T-helper 1 cell (primary cell): ENCODE data around the gene ADCYAP1R1.

Source experiments
- DNase-seq, 5 donors: peaks; one replicate each; pipeline ENCODE4 v3.0.0-alpha.2; 2012 to 2020

The ADCYAP1R1 gene

GRCh38 chr7:31069860-31070555 is 17.9 kb downstream of the ADCYAP1R1 start:
- DNase-seq = no peak

- no peak for DNase-seq
These were observed 19.0 kb downstream of the ADCYAP1R1 start for GRCh38 chr7:31070991-31071644.

GRCh38 chr7:31071645-31072029 is 19.5 kb downstream of the ADCYAP1R1 start:
- no peak for DNase-seq

DNA sequence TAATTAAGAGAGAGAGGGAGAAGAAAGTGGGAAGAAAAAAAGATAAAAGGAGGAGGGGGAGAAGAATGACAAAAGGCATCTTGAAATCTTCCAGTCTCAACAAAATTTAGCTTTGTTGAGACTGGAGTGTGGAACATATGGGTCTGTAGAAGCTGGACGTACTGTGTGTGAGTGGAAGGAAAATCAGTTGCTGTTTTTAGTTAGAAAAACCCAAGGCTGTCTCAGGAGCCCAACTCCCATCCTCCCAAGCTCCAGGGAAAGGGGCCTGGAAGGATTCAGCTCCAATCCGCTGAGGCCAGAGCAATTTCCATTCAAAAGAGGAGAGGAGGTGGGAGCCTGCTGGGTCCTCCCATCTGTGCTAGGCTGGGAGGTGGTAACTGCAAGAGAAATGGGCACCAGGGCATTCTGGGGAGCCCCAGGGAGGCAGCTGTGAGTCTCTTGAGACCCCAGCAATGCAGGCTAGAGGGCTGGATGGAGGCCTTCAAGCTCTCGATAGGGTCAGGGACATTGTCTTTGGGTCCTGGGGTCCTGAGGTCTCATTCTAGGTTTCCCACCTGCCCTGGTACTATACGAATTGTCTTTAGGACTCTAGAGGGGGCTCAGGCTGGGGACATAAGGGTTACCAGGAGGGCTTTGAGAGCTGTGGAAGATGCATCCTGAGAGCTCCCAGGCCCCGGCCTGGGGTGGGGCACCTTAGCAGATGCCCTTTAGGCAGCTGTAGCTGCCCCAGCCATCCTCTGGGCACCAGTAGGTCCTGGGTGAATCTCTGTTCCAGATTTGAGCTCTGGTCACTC is 21.4 kb downstream of the ADCYAP1R1 start:
- no peak for DNase-seq

DNA sequence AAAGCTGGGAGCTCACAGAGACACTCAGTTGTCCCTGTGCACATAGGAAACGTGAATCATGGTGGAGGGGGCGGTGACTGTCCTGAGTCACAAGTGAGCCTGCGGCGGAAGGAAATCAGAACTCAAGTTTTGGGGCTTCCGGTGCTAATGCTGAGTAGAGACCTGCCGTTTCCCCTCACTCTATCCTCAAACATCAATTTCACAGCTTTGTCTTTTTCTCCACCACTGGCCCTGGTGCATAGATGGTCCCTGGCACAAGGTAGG is 21.9 kb downstream of the ADCYAP1R1 start:
- DNase-seq = no peak

GRCh38 chr7:31074403-31075085 is 22.4 kb downstream of the ADCYAP1R1 start:
- no peak for DNase-seq

GRCh38 chr7:31075086-31075405 is 22.9 kb downstream of the ADCYAP1R1 start:
- no peak for DNase-seq

DNA sequence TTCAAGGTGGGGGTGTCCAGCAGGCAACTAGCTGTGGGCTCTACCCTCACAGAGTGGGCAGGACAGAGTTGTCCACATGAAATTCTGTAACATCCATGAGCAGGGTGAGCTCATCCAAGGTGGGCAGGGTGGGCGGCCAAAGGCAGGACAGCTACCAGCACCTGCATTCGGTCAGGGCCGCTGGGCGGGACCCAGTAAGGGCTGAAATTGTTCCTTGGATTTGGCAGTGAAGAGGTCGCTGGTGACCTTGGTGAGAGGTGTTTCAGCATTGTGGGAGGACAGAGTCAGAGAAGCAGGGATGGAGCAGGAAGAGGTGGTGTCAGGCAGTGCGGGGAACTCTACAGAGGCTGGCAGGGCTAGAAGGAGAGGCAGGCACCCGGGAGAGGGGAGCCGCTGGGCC is 23.9 kb downstream of the ADCYAP1R1 start:
- no peak for DNase-seq

- no peak for DNase-seq
These were observed 24.7 kb downstream of the ADCYAP1R1 start for GRCh38 chr7:31076641-31077310.

GRCh38 chr7:31077484-31078362 is 25.6 kb downstream of the ADCYAP1R1 start:
- DNase-seq = no peak

DNA sequence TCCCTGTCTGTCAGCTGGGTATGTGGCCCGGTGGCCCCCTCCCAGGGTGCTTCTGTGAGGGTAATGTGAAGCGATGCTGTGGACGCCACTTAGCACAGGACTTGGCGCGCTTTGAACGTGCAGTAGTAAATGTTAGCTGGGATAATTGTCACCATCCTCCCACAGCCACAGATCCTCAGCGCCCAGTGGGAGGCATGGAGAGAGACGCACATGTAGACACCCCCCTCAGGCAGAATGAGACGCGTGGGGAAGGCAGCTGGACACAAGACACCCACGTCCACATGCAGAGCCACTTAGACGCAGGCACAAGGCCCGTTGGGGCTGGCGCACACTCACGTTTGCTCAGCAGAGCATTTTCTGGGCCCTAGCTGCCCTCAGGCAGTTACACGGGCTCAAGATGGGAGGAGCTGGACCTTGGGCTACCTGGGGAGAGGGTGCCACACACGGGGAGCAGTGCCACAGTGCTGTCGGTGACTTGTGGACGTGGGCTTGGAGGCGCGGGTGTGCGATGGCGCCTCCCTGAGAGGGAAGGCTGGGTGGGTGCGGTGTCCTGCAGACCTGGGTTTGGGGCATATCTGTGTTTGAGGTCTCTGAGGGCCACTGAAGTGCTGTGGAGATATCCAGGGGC is 26.4 kb downstream of the ADCYAP1R1 start:
- DNase-seq = no peak

DNA sequence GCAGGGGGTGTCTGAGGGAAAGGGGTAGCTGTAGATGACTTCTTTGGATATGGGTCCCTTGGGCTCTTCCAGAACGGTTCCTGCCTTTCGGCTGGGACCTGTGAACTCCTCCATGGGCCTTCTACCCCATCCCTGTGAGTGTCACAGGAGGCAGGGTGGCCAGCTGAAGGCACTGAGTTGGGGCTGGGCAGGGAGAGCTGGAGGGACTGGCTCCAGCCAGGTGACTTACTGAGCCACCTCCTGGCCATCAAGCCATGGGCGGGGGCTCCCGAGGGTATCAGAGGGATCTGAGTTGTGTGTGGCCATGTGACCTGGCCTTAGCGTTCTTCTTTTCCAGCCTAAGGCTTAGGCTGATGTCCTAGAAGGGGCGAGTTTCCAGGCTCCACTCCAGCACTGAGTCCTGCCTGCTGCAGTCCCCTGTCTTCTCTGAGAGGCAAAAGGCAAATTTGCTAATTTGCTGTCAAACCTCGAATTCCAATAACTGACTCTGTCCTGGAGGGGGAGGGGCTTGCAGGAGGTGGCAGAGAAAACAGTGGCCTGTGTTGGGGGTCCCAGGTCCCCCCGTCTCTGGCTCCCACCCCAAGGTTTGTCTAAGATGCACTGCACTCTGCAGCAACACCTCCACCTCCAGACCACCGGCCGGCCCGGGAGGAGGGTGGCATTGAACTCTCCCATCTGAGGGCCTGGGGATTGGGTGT is 27.2 kb downstream of the ADCYAP1R1 start:
- DNase-seq = no peak

DNA sequence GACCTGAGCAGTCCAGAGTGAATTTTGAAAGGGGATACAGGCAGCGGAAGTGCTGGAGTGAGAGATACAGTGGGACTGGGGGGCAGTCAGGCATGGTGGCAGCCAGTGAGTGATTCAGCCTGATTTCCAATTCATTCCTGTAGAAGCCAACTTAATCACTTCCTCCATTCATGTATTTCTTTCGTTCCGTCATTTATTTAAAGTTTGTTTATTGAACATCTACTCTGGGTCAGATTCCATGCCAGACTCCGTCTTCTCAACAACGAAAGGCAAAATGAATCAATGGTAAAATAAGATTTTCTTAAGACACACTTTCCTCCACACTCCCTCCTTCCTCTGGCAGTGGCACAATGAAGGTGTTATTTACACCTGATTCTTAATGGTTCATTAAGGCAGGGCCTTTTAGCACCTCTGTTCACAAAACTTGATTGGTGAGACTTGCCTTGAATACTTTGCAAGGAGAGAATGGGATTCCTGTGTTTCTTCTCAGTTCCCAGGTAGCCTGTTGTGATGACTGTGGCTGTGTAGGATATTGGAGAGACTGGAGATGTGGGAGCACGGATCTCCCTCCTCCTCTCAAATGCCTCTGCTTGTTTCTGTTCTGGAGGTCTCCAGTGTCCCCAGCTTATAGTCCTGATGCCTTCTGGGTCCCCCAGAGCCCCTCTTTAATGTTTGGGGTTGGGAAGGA is 27.9 kb downstream of the ADCYAP1R1 start:
- no peak for DNase-seq

DNA sequence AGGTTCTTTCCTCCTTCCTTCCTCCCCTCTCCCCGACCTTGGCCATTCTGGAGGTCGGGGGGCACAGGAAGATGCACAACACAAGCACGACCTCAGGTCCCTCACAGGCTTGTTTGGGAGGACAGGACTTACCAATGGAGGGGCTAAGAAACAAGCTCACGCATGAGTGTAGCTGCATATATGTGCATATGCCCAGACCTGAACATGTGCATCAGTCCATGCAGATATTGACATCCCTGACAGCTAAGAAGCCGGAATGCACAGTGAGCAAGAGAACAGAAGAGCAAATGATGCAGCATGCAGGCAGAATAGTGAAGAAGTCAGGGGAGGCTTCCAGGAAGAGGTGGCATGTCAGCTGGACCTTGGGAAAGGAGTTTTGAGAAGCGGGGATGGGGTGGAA is 28.7 kb downstream of the ADCYAP1R1 start:
- DNase-seq = no peak

GRCh38 chr7:31082017-31082416 is 29.9 kb downstream of the ADCYAP1R1 start:
- DNase-seq = no peak

DNA sequence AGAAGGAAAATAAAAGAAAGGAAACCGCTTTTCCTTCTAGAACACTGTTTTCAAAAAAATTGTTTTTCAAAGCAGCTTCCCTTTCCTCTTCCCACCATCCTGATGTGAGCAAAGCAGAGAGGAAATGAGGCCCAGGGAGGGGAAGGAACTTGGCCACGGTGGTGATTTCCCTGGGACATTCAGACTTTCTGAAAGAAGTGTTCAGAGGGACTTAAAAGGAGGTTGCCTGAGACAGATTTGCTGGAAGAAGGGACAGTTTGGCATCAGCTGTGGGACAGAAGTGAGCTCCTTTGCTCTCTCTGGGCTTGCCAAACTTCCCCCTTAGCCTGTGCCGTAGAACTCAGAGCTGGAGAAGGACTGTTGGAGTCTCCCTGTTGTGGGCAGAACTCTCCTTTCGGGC is 30.3 kb downstream of the ADCYAP1R1 start:
- no peak for DNase-seq

DNA sequence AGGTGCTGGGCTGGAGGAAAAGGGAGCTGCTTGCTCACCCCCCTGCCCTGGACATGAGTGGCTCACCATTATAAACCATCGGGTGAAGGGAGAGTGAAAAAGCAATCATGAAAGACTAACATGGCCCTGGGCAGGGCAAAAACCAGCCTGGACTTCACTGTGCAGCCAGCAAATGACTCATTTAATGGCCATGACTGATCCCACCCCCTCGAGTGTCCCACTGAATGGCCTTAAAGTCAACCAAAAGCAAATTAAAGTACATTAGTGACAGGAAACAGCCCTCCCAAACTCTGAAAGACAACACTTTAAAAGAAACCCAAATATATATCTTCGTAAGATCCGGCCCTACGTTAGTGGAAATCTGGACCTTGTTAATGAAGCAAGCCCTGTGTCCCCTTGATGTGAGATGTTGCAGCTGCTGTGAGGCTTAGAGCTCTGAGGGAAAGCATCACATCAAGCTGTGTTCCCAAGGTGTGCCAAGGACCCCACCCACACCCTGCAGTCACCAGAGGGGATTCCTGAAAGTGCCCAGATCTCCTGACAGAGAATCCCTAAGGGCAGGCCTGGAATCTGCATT is 31.2 kb downstream of the ADCYAP1R1 start:
- no peak for DNase-seq

GRCh38 chr7:31084226-31084625 is 32.1 kb downstream of the ADCYAP1R1 start:
- DNase-seq = no peak

DNA sequence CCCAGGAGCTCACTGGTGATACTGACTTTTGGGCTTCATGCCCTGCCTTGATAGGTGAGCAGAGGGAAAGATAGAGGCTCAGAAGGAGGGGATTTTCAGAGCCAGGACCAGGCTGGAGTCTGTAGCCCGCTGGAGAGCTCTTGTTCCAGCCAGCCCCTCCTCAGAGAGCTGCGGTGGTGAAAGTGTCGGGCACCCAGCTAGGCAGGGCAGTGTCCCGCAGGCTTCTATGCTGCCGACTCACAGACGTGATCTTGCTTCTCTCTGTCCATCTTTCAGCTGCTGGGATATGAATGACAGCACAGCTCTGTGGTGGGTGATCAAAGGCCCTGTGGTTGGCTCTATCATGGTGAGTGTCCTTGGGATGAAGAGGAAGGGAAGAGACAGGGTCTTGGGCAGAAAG is 35.2 kb downstream of the ADCYAP1R1 start:
- DNase-seq = no peak

DNA sequence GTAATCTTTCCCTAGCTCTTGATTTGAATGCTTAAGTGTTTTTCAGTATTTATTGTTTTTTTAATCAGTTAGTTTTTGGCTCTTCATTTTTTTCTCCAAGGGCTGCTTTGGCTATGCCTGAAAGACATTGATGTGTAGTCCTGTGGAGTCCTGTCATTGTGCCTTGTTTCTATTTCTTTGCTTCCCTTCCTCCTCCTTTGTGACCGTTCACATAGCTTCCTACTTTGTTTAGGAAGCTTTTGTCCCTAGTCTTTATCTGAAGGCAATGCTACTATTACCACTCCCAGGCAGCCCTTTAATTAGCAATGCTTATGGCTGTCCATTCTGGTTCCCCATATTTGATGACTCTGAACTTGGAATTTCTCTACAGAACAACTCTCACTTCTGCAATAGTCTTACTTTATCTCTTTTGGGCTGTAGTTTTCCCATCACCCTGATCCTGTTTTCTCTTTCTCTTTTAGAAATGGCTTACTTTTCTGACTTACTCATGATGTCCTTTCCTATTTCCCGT is 39.9 kb downstream of the ADCYAP1R1 start:
- DNase-seq = no peak
